ENCODE measurements around the gene TCP11L2. TPM values are rescaled to one million over a fixed set of nuclear protein-coding genes. Genes with fewer than 3 reads are reported as not detected.

TCP11L2 gene
- total and polyA plus RNA-seq, 2 of the 8 experiments (the other 6 are each of a cell fraction or from before 2014, with no cell fraction given): 2.1 to 7.1 TPM

- TF ChIP-seq, protein P1, sequence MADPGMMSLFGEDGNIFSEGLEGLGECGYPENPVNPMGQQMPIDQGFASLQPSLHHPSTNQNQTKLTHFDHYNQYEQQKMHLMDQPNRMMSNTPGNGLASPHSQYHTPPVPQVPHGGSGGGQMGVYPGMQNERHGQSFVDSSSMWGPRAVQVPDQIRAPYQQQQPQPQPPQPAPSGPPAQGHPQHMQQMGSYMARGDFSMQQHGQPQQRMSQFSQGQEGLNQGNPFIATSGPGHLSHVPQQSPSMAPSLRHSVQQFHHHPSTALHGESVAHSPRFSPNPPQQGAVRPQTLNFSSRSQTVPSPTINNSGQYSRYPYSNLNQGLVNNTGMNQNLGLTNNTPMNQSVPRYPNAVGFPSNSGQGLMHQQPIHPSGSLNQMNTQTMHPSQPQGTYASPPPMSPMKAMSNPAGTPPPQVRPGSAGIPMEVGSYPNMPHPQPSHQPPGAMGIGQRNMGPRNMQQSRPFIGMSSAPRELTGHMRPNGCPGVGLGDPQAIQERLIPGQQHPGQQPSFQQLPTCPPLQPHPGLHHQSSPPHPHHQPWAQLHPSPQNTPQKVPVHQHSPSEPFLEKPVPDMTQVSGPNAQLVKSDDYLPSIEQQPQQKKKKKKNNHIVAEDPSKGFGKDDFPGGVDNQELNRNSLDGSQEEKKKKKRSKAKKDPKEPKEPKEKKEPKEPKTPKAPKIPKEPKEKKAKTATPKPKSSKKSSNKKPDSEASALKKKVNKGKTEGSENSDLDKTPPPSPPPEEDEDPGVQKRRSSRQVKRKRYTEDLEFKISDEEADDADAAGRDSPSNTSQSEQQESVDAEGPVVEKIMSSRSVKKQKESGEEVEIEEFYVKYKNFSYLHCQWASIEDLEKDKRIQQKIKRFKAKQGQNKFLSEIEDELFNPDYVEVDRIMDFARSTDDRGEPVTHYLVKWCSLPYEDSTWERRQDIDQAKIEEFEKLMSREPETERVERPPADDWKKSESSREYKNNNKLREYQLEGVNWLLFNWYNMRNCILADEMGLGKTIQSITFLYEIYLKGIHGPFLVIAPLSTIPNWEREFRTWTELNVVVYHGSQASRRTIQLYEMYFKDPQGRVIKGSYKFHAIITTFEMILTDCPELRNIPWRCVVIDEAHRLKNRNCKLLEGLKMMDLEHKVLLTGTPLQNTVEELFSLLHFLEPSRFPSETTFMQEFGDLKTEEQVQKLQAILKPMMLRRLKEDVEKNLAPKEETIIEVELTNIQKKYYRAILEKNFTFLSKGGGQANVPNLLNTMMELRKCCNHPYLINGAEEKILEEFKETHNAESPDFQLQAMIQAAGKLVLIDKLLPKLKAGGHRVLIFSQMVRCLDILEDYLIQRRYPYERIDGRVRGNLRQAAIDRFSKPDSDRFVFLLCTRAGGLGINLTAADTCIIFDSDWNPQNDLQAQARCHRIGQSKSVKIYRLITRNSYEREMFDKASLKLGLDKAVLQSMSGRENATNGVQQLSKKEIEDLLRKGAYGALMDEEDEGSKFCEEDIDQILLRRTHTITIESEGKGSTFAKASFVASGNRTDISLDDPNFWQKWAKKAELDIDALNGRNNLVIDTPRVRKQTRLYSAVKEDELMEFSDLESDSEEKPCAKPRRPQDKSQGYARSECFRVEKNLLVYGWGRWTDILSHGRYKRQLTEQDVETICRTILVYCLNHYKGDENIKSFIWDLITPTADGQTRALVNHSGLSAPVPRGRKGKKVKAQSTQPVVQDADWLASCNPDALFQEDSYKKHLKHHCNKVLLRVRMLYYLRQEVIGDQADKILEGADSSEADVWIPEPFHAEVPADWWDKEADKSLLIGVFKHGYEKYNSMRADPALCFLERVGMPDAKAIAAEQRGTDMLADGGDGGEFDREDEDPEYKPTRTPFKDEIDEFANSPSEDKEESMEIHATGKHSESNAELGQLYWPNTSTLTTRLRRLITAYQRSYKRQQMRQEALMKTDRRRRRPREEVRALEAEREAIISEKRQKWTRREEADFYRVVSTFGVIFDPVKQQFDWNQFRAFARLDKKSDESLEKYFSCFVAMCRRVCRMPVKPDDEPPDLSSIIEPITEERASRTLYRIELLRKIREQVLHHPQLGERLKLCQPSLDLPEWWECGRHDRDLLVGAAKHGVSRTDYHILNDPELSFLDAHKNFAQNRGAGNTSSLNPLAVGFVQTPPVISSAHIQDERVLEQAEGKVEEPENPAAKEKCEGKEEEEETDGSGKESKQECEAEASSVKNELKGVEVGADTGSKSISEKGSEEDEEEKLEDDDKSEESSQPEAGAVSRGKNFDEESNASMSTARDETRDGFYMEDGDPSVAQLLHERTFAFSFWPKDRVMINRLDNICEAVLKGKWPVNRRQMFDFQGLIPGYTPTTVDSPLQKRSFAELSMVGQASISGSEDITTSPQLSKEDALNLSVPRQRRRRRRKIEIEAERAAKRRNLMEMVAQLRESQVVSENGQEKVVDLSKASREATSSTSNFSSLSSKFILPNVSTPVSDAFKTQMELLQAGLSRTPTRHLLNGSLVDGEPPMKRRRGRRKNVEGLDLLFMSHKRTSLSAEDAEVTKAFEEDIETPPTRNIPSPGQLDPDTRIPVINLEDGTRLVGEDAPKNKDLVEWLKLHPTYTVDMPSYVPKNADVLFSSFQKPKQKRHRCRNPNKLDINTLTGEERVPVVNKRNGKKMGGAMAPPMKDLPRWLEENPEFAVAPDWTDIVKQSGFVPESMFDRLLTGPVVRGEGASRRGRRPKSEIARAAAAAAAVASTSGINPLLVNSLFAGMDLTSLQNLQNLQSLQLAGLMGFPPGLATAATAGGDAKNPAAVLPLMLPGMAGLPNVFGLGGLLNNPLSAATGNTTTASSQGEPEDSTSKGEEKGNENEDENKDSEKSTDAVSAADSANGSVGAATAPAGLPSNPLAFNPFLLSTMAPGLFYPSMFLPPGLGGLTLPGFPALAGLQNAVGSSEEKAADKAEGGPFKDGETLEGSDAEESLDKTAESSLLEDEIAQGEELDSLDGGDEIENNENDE (IDR thresholded peaks at IDR 0.05; ENCODE audit: insufficient replicate concordance, low read length): no peak
Measured at GRCh38 chr12:106386813-106387535, 84.4 kb downstream of the TCP11L2 start (continued).
